Natural killer cell (primary cell): ENCODE measurements around the gene RHAG. TPM values are rescaled to one million over a fixed set of nuclear protein-coding genes. Genes with fewer than 3 reads are reported as not detected.

Source experiments
- ATAC-seq, 3 donors: fragments of 150-1000 bp in 2 of 3; fragments of 200-7000 bp in 1 of 3; cut with Tn5 transposase; 1 replicate in 1 of 3; 2 replicates in 2 of 3; pipeline ENCODE4 v1.10.0; 2021; ENCODE audit warnings: mild to moderate bottlenecking in 2 of 3, moderate library complexity in 2 of 3
- DNase-seq, 2 donors: peaks; one replicate each; pipeline versions ENCODE4 v3.0.0 to v3.0.0-alpha.2; 2013 to 2021; ENCODE audit warnings: mixed read lengths in 1 of 2
- H3K27ac ChIP-seq: one replicate; pipeline ENCODE4 v1.5.1; 2013; ENCODE audit warnings: mild to moderate bottlenecking, low read length
- H3K27me3 ChIP-seq: one replicate; pipeline ENCODE4 v1.6.1; 2013; ENCODE audit warnings: low read length; ENCODE audit not compliant: control insufficient read depth, insufficient read depth
- H3K36me3 ChIP-seq: one replicate; pipeline ENCODE4 v1.6.1; 2013; ENCODE audit warnings: low read length; ENCODE audit not compliant: control insufficient read depth, insufficient read depth
- H3K4me1 ChIP-seq: one replicate; pipeline ENCODE4 v1.6.1; 2013; ENCODE audit warnings: low read length; ENCODE audit not compliant: control insufficient read depth, insufficient read depth
- H3K4me3 ChIP-seq: one replicate; pipeline ENCODE4 v1.5.1; 2013; ENCODE audit warnings: low read length
- H3K9me3 ChIP-seq: one replicate; pipeline ENCODE4 v1.6.1; 2013; ENCODE audit warnings: low read length; ENCODE audit not compliant: control insufficient read depth, insufficient read depth
- H3K27ac Mint-ChIP-seq, 2 donors: one replicate each; pipeline ENCODE4 v1.8.0; 2022; ENCODE audit warnings: mild to moderate bottlenecking in 2 of 2, mixed read lengths in 2 of 2, moderate library complexity in 1 of 2
- H3K27me3 Mint-ChIP-seq, 2 donors: one replicate each; pipeline ENCODE4 v1.8.0; 2022; ENCODE audit warnings: low read depth in 2 of 2, mixed read lengths in 2 of 2
- H3K36me3 Mint-ChIP-seq: one replicate; pipeline ENCODE4 v1.8.0; 2022; ENCODE audit warnings: mixed read lengths
- H3K4me1 Mint-ChIP-seq, 2 donors: one replicate each; pipeline ENCODE4 v1.8.0; 2022; ENCODE audit warnings: mixed read lengths in 2 of 2
- H3K4me3 Mint-ChIP-seq: one replicate; pipeline ENCODE4 v1.8.0; 2022; ENCODE audit warnings: mild to moderate bottlenecking, moderate library complexity, mixed read lengths
- H3K9me3 Mint-ChIP-seq, 2 donors: one replicate each; pipeline ENCODE4 v1.8.0; 2022; ENCODE audit warnings: mixed read lengths in 2 of 2
- WGBS: methylation state at CpG from one replicate; pipeline ENCODE4 v1.1.7; 2013; ENCODE audit warnings: missing lambda C conversion rate; ENCODE audit not compliant: insufficient coverage; 5-methylcytosine and 5-hydroxymethylcytosine counted together
- intact Hi-C: fragments of 100-400 bp; cut with micrococcal nuclease; formaldehyde crosslinking; loops from one replicate; pipeline ENCODE4 v1.14.2; 2022
- total RNA-seq, 4 donors: library from RNA; stranded (reverse); fragments of 120-200 nt in 1 of 4; gene quantifications; one replicate each; pipeline versions ENCODE4 v1.2.3 to v1.2.4, GENCODE V29; 2013 to 2022
- TF ChIP-seq, protein P1 (sequence below): fragments of 200-600 bp; IDR thresholded peaks from one replicate; pipeline ENCODE4 v1.8.0; 2022; ENCODE audit warnings: antibody characterized with exemption

Gene RHAG
- total RNA-seq, 3 donors from 2014 or later (not counting 1 experiment from before 2014, with no cell fraction given), result not detected

DNA sequence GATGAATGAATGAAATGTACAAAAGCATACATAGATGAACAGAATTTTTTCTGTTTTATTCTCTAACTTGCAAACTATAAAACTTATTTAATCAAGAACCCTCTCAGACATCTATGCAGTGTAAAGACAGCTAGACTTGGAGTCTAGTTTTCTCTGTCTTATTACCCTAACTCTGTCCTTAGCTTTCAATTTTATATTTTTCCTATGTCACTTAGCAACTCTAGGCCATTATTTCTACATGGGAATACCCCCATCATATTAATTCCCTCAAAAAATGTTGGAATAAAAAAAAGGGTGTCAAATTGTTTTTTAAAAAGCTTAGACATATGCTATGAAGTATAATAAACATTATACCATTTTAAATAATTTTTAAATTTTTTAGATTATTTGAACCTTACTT, 1.2 kb downstream of the RHAG start:
- ATAC-seq, result no peak
- Histone ChIP-seq H3K27ac (no peak overlapping the region), H3K36me3 (no peaks in the 10 kb centered on the region), H3K27me3 (no peaks in the 10 kb centered on the region), H3K9me3 (no peaks in the 10 kb centered on the region), H3K4me1 (no peaks in the 10 kb centered on the region), H3K4me3 (no peak overlapping the region)
- H3K9me3 Mint-ChIP-seq, result peaks cover 4 to 8% of the 10 kb centered on the region in 2 donors
- H3K27ac Mint-ChIP-seq, result no peak overlapping the region
- H3K36me3 Mint-ChIP-seq, result no peaks in the 10 kb centered on the region
- TF ChIP-seq, protein P1, sequence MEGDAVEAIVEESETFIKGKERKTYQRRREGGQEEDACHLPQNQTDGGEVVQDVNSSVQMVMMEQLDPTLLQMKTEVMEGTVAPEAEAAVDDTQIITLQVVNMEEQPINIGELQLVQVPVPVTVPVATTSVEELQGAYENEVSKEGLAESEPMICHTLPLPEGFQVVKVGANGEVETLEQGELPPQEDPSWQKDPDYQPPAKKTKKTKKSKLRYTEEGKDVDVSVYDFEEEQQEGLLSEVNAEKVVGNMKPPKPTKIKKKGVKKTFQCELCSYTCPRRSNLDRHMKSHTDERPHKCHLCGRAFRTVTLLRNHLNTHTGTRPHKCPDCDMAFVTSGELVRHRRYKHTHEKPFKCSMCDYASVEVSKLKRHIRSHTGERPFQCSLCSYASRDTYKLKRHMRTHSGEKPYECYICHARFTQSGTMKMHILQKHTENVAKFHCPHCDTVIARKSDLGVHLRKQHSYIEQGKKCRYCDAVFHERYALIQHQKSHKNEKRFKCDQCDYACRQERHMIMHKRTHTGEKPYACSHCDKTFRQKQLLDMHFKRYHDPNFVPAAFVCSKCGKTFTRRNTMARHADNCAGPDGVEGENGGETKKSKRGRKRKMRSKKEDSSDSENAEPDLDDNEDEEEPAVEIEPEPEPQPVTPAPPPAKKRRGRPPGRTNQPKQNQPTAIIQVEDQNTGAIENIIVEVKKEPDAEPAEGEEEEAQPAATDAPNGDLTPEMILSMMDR, result no peak
- DNase-seq, result no peak
- no peaks in the 10 kb centered on the region for H3K4me1 Mint-ChIP-seq
- no peaks in the 10 kb centered on the region for H3K27me3 Mint-ChIP-seq
- no peak overlapping the region for H3K4me3 Mint-ChIP-seq
- intact Hi-C loops, result no loop called here

DNA sequence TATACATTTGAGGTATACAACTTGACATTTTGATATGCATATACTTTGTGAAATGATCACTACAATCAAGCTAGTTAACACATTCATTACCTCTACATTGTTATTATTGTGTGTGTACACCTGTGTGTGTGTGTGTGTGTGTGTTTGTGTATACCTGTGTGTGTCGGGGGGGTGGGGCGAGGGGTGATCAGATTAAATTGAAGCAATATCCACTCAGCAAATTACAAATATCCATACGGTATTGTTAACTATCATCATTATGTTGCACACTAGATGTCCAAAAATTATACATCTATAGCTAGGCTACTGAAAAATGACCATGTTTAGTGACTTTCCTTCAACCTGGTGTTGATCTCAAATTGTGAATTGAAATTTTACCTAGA, 1.8 kb downstream of the RHAG start:
- 100% methylated on average over 1 of the region's 3 CpGs for WGBS
- no peak overlapping the region for H3K4me3 Mint-ChIP-seq
- Histone ChIP-seq H3K9me3 (no peaks in the 10 kb centered on the region), H3K4me3 (no peak overlapping the region), H3K36me3 (no peaks in the 10 kb centered on the region), H3K27ac (no peak overlapping the region), H3K27me3 (no peaks in the 10 kb centered on the region), H3K4me1 (no peaks in the 10 kb centered on the region)
- DNase-seq (no peak), ATAC-seq (no peak)
- intact Hi-C loops, result no loop called here
- TF ChIP-seq, protein P1, result no peak
- H3K36me3 Mint-ChIP-seq, result no peaks in the 10 kb centered on the region
- H3K9me3 Mint-ChIP-seq, result peaks cover 4 to 8% of the 10 kb centered on the region in 2 donors
- H3K4me1 Mint-ChIP-seq, result no peaks in the 10 kb centered on the region
- no peaks in the 10 kb centered on the region for H3K27me3 Mint-ChIP-seq
- H3K27ac Mint-ChIP-seq, result no peak overlapping the region

DNA sequence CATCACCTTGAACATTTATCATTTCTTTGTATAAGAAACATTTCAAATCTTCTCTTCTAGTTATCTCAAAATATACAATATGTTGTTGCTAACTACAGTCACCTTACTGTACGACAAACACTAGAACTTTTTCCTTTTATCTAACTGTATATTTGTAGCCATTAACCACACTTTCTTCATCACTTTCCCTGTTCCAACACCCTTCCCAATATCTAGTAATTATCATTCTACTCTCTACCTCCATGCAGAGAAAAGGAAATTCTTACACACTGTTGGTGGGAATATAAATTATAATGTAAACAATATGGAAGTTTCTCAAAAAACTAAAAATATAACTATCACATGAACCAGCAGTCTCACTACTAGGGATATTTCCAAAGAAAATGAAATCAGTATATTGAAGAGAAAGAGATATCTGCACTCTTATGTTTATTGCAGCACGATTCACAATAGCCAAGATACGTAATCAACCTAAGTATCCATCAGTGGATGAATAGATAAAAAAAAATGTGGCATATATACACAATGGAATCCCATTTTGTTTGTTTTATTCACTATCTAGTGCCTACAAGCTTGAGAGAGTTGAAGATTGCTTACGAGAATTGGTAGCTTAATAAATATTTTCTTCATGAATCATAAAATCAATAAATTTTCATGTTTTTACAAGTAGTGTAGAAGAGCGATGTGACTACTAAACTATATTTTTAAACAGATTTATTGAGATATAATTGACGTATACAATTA, 2.4 kb downstream of the RHAG start:
- TF ChIP-seq, protein P1, result no peak
- no peak overlapping the region for H3K27ac Mint-ChIP-seq
- Histone ChIP-seq H3K4me1 (no peaks in the 10 kb centered on the region), H3K36me3 (no peaks in the 10 kb centered on the region), H3K27ac (no peak overlapping the region), H3K9me3 (no peaks in the 10 kb centered on the region), H3K4me3 (no peak overlapping the region), H3K27me3 (no peaks in the 10 kb centered on the region)
- peaks cover 4 to 8% of the 10 kb centered on the region in 2 donors for H3K9me3 Mint-ChIP-seq
- H3K27me3 Mint-ChIP-seq, result no peaks in the 10 kb centered on the region
- H3K4me3 Mint-ChIP-seq, result no peak overlapping the region
- WGBS, result 100% methylated on average over 1 of the region's 6 CpGs
- no peaks in the 10 kb centered on the region for H3K36me3 Mint-ChIP-seq
- ATAC-seq (no peak), DNase-seq (no peak)
- intact Hi-C loops, result no loop called here
- no peaks in the 10 kb centered on the region for H3K4me1 Mint-ChIP-seq

DNA sequence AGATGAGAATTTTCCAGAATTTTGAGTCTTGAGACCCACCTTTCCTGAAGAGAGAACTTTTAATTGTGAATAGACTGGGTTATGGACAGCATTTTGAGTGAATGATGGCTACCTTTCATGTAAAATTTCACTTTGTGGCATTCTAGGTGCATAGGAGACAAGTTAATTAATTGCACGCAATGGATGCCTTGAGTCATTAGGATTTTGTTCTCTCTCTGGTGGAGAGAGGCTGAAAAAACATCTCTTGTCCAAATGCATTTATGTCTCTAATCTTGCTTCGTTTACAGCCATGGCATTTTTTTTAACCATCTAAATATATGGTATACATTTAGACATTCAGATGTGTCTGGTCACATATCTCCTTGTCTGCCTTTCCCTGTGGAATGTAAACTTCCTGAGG, 3.1 kb downstream of the RHAG start:
- TF ChIP-seq, protein P1, result no peak
- Histone ChIP-seq H3K4me3 (no peak overlapping the region), H3K9me3 (no peaks in the 10 kb centered on the region), H3K36me3 (no peaks in the 10 kb centered on the region), H3K27me3 (no peaks in the 10 kb centered on the region), H3K27ac (no peak overlapping the region), H3K4me1 (no peaks in the 10 kb centered on the region)
- Mint-ChIP-seq H3K9me3 (peaks cover 4 to 5% of the 10 kb centered on the region in 2 donors), H3K36me3 (no peaks in the 10 kb centered on the region), H3K4me1 (no peaks in the 10 kb centered on the region), H3K27me3 (no peaks in the 10 kb centered on the region), H3K4me3 (no peak overlapping the region), H3K27ac (no peak overlapping the region)
- WGBS, result 86% methylated on average over 1 of the region's 2 CpGs
- DNase-seq, result no peak
- intact Hi-C loops, result no loop called here
- no peak for ATAC-seq
